HUES64 (cell line): Measurements from ENCODE around the gene TRIM27.
"Not testable (repeated sequence)": the region's sequence is repeated elsewhere in the genome, so short reads cannot be mapped to it uniquely, and the experiment has no call there.

Experiments
- H3K27ac ChIP-seq: 2 replicates; pipeline ENCODE4 v1.7.0; 2013; ENCODE audit warnings: low read depth, low read length, inconsistent platforms
- H3K27me3 ChIP-seq: 2 replicates; pipeline ENCODE4 v1.6.1; 2013; ENCODE audit warnings: mild to moderate bottlenecking, low read length; ENCODE audit not compliant: insufficient read depth
- H3K36me3 ChIP-seq: 2 replicates; pipeline ENCODE4 v1.6.1; 2013; ENCODE audit warnings: mild to moderate bottlenecking, low read length; ENCODE audit not compliant: insufficient read depth
- H3K4me1 ChIP-seq: 2 replicates; pipeline ENCODE4 v1.6.1; 2013; ENCODE audit warnings: mild to moderate bottlenecking, low read length, moderate library complexity; ENCODE audit not compliant: insufficient read depth
- H3K4me3 ChIP-seq: 2 replicates; pipeline ENCODE4 v1.5.1; 2013; ENCODE audit warnings: mild to moderate bottlenecking, low read length, moderate library complexity
- H3K9ac ChIP-seq: 2 replicates; pipeline ENCODE4 v1.6.1; 2013; ENCODE audit warnings: mild to moderate bottlenecking, low read depth, low read length
- H3K9me3 ChIP-seq: 2 replicates; pipeline ENCODE4 v1.6.1; 2013; ENCODE audit warnings: low read depth, low read length; ENCODE audit not compliant: insufficient read depth
- WGBS: fragments of 150-250, 120-280 bp; methylation state at CpG from one replicate; pipeline ENCODE4 v1.1.7; 2013; ENCODE audit warnings: missing lambda C conversion rate; 5-methylcytosine and 5-hydroxymethylcytosine counted together

The TRIM27 gene

GRCh38 chr6:28871335-28872156 lies 52.2 kb downstream of the TRIM27 start:
- Histone ChIP-seq H3K9me3 (no peaks in the 10 kb centered on the region), H3K9ac (no peak overlapping the region), H3K4me1 (peaks cover 10% of the 10 kb centered on the region; the same call in 1 of the 2 replicates), H3K27me3 (no peaks in the 10 kb centered on the region), H3K36me3 (no peaks in the 10 kb centered on the region), H3K27ac (no peak overlapping the region), H3K4me3 (no peak overlapping the region)
- 92% methylated on average over 13 of the region's 13 CpGs for WGBS

DNA sequence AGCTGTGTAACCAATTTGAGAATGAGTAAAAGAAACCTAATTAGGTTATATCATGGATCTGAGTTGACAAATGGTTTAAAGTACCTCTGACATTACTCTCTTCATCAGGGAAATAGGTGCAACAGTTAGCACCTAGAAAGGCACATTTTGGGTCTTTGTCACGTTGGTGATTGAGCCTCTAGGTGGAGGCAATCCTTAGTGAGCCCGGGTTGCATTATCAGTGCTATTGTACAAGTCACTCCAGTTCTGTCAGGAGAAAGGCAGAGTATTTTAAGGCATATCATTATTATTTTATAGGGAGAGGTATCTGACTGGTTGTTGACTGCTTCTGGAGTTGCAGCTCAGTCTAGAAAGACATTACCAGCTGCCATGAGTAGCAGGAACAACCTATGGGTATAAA lies 54.9 kb downstream of the TRIM27 start:
- Histone ChIP-seq H3K4me3 (no peak overlapping the region), H3K36me3 (no peaks in the 10 kb centered on the region), H3K27ac (no peak overlapping the region), H3K9ac (no peak overlapping the region), H3K9me3 (no peaks in the 10 kb centered on the region; the same call in 1 of the 2 replicates), H3K4me1 (peaks cover 4% of the 10 kb centered on the region; the same call in 1 of the 2 replicates), H3K27me3 (peaks cover 7% of the 10 kb centered on the region)
- WGBS = 75% methylated on average over 2 of the region's 2 CpGs

- Histone ChIP-seq H3K27me3 (peaks cover 7% of the 10 kb centered on the region), H3K9me3 (no peaks in the 10 kb centered on the region; the same call in 1 of the 2 replicates), H3K36me3 (no peaks in the 10 kb centered on the region), H3K9ac (peak overlapping the region; percentile 63; the same call in 1 of the 2 replicates), H3K4me3 (peak overlapping the region; percentile 73), H3K27ac (peak overlapping the region; percentile 64; the same call in 1 of the 2 replicates), H3K4me1 (peaks cover 4% of the 10 kb centered on the region; the same call in 1 of the 2 replicates)
- WGBS = 78% methylated on average over 5 of the region's 5 CpGs
These were observed 56.7 kb downstream of the TRIM27 start for GRCh38 chr6:28867086-28867409.

GRCh38 chr6:28866205-28867085 lies 57.3 kb downstream of the TRIM27 start:
- H3K36me3 ChIP-seq, H3K27me3 ChIP-seq, H3K4me1 ChIP-seq, H3K9me3 ChIP-seq: not testable (repeated sequence)
- Histone ChIP-seq H3K27ac (peak overlapping the region; percentile 64; the same call in 1 of the 2 replicates), H3K9ac (peak overlapping the region; percentile 63), H3K4me3 (peak overlapping the region; percentile 73)
- WGBS = 3% methylated on average over 60 of the region's 60 CpGs

GRCh38 chr6:28865401-28866204 lies 58.2 kb downstream of the TRIM27 start:
- Histone ChIP-seq H3K27me3 (peaks cover 7% of the 10 kb centered on the region), H3K4me3 (peak overlapping the region; percentile 73; the same call in 1 of the 2 replicates), H3K9me3 (no peaks in the 10 kb centered on the region; the same call in 1 of the 2 replicates), H3K27ac (no peak overlapping the region), H3K4me1 (peaks cover 7% of the 10 kb centered on the region), H3K36me3 (no peaks in the 10 kb centered on the region), H3K9ac (no peak overlapping the region)
- 84% methylated on average over 25 of the region's 25 CpGs for WGBS

DNA sequence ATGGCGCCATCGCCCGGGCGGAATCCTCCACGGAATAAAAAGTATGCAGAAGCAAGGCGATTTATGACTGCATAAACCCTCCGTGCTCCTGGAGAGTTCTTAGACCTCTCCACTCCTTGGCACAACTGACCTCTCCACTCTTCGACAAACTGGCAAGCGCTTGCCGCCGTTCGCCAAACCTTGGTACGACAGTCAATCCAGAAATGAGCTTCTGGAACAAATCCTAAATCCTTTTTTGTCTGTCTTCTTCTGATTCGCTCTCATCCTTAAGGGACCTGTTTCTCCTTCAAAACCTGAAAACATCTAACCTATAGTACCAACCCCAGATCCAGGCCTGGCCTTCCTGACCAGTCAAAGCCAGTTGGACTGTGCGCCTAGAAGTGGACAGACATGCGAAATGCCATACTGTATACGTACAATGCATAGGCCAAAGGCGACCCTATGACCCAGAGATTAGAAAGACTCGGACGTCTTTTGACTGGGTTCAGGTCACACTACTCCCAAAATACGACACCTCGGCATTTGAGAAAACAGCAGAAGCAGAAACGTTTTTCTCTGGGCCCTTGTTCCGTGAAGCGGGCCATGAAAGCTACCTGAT lies 59.4 kb downstream of the TRIM27 start:
- 44% methylated on average over 25 of the region's 25 CpGs for WGBS
- peak overlapping the region; percentile 65 for H3K9ac ChIP-seq
- H3K27me3 ChIP-seq = peaks cover 7% of the 10 kb centered on the region
- H3K4me1 ChIP-seq = peaks cover 7% of the 10 kb centered on the region
- H3K4me3 ChIP-seq = peak overlapping the region; percentile 78
- H3K36me3 ChIP-seq = no peaks in the 10 kb centered on the region
- H3K9me3 ChIP-seq = no peaks in the 10 kb centered on the region; the same call in 1 of the 2 replicates
- H3K27ac ChIP-seq = no peak overlapping the region

DNA sequence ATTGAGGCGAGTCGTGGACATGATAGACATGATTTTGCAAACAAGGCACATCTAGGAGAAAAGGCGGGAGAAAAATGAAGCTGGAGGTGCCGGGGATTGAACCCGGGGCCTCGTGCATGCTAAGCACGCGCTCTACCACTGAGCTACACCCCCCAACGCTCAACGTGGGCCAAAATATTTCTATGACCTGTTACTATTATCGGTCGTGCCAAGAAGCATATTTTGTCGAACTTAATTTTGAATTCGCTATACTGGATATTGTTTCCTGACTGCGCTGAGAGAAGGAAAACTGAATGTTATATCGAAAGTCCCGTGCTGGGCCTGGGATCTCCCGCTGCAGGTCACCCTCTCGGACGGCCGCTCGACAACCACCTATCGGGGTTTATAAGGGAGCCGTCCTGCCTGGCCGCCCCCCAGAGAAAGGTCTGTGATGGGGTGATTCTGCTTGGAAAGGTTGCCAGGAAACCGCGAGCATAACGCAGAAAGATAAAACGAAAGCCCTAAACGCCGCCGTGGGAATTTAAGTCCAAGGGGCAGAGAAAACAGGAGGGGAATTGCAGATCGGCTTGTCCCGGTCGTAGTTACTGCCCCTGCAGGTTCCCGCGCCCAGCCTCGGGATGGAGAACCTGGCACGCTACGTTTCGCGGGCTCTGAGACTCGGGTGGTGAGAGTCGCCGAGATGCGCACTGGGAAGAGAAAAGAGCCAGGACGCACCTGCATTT lies 60.0 kb downstream of the TRIM27 start:
- Histone ChIP-seq H3K4me3 (peak overlapping the region; percentile 78), H3K27me3 (peaks cover 7% of the 10 kb centered on the region), H3K27ac (no peak overlapping the region), H3K36me3 (no peaks in the 10 kb centered on the region), H3K9me3 (no peaks in the 10 kb centered on the region; the same call in 1 of the 2 replicates), H3K4me1 (peaks cover 7% of the 10 kb centered on the region), H3K9ac (peak overlapping the region; percentile 65)
- under 1% methylated on average over 47 of the region's 47 CpGs for WGBS

DNA sequence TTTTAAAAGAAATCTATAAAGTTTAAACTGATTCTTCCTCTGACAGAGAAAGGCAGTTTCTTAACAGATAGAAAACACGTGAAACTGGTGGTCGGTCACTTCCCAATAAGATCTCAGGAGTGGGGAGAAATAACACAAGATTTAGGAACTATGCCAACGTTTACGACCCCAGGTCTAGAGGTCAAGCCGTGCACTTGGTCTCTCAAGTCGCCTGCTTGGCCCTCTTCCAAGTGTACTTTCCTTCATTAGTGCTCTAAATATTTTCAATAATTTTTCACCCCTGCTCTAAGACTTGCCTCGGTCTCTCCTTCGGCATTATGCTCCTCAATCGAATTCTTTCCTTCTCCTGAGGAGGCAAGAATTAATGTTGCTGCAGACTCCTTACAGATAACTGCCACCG lies 61.7 kb downstream of the TRIM27 start:
- 94% methylated on average over 10 of the region's 10 CpGs for WGBS

GRCh38 chr6:28861339-28861738 lies 62.4 kb downstream of the TRIM27 start:
- H3K27ac ChIP-seq = no peak overlapping the region
- H3K9ac ChIP-seq = no peak overlapping the region
- 96% methylated on average over 22 of the region's 22 CpGs for WGBS
- H3K4me3 ChIP-seq = no peak overlapping the region
- H3K4me1 ChIP-seq = peaks cover 3% of the 10 kb centered on the region; the same call in 1 of the 2 replicates
- no peaks in the 10 kb centered on the region; the same call in 1 of the 2 replicates for H3K9me3 ChIP-seq
- H3K36me3 ChIP-seq = no peaks in the 10 kb centered on the region
- H3K27me3 ChIP-seq = peaks cover 7% of the 10 kb centered on the region

More for the DNA sequence above, 61.7 kb downstream of the TRIM27 start:
- Histone ChIP-seq H3K4me3 (no peak overlapping the region), H3K9ac (no peak overlapping the region), H3K27ac (no peak overlapping the region), H3K27me3 (peaks cover 7% of the 10 kb centered on the region), H3K36me3 (no peaks in the 10 kb centered on the region), H3K9me3 (no peaks in the 10 kb centered on the region; the same call in 1 of the 2 replicates), H3K4me1 (peaks cover 6% of the 10 kb centered on the region)

DNA sequence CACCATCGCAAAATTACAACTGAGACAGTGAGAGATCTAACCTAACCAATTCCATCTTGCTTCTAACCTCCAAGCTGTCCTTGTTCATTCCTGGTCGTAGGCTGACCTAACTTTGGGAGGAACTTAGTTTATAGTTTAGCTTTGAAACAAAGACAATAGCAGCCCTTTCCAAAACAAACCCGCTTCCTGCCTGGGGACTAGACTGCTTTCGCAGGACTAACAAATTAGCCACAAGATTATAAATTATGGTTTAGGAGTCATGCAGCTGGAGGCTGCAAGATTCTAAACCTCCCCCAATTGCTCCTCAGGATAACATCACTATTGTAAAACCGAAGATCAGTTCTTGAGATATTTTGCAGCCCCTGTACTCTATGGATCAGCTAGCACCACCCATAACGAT lies 63.2 kb downstream of the TRIM27 start:
- H3K4me1 ChIP-seq = peaks cover 3% of the 10 kb centered on the region; the same call in 1 of the 2 replicates
- no peak overlapping the region for H3K9ac ChIP-seq
- H3K36me3 ChIP-seq = no peaks in the 10 kb centered on the region
- peaks cover 7% of the 10 kb centered on the region for H3K27me3 ChIP-seq
- no peaks in the 10 kb centered on the region; the same call in 1 of the 2 replicates for H3K9me3 ChIP-seq
- H3K4me3 ChIP-seq = no peak overlapping the region
- WGBS = 91% methylated on average over 4 of the region's 6 CpGs
- no peak overlapping the region for H3K27ac ChIP-seq
